ENCODE results near the gene NRSN2.
"Not testable (repeated sequence)": the region's sequence is repeated elsewhere in the genome, so short reads cannot be mapped to it uniquely, and the experiment has no call there.

Gene NRSN2

GRCh38 chr20:377578-377977, 30.7 kb downstream of the NRSN2 start:
- not testable (repeated sequence) for DNase-seq

GRCh38 chr20:378961-379336, 32.0 kb downstream of the NRSN2 start:
- no peak for DNase-seq

GRCh38 chr20:380763-381580, 34.1 kb downstream of the NRSN2 start:
- peak; percentile 41 for DNase-seq

DNA sequence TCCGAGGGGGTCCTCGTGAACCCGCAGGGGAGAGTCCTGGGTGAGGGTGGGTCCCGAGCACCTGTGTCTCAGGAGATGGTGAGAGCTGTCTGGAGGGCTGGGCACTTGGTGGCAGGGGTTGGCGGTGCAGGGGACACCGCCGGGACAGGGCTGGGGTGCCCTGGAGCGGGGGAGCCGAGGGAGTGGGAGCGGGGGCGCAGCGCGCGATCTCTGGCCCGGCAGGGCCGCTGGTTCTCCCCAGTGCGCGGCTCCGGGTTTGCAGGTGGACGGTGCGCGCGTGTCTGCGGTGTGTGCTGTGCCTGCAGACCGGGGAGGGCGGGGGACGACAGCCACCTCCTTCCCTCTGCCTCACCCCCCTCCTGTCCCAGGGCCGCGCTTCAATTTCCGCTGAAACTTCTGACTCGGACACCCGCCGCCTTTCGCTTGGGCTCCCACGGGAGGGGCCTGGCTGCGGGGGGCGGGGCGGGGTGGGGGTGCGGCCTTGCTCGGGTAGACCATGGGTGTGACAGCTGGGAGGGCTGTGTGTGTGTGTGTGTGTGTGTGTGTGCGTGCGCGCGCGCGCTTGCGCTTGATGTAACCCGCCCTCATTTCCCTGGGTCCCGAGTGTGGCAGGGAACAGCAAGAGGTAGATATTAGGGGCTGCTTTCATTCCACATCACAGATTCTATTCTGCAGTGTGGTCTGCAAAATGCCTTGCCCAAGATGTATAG, 34.8 kb downstream of the NRSN2 start:
- peak; percentile 57 for DNase-seq

DNA sequence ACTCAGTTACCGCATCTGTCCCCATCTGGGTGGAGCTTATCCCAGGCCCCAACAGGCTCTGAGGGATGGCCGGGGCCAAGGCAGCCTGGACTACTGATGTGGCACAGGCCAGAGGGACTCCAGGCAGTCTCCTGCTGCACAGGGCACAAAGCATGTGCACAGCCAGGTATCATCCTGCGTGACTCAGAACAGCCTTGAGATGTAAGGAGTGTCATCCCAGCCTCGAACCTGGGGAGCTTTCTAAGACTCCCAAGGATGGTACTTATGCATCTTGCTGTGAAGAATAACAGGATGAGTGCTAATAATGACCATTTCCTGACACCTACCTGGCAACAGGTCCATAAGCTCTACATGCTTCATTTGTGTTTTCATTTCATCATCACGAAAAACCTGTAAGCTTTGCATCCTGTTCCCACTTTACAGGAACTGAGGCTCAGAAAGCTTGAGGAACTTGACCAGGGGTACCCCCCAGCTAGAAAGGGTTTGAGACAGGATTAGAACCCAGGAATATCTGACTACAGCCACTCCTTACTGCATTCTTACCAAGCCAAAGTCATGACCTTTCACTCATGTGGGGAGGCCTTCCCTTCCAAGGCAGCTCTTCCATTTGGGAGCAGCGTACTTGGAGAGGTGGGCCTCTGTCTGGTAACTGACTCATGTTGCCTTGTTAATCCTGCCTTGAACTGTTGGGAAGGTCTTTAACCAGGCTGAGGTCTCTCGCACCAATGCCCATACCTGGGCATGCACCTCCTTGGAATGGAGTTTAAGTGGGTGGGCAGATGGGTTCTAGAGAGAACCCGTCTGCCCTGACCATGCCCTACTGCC, 35.6 kb downstream of the NRSN2 start:
- no peak for DNase-seq

DNA sequence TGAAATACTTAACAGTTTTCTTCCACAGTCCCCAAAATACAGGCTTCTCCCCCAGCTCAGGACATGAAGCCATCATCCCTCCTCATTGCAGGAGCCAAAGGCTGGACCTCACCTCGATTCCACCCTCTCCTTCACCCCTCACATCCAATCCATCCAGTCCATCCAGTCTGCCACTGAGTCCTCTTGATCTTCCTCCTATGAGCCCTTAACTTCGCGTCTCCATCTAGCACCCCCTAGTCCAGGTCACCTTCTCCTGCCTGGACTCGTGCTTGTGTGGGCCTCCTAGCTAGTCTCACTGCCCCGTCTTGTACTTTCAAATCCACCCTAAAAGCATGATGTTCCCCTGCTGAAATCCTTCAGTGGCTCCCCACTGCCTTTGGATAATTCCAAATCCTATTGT, 37.0 kb downstream of the NRSN2 start:
- DNase-seq = no peak

DNA sequence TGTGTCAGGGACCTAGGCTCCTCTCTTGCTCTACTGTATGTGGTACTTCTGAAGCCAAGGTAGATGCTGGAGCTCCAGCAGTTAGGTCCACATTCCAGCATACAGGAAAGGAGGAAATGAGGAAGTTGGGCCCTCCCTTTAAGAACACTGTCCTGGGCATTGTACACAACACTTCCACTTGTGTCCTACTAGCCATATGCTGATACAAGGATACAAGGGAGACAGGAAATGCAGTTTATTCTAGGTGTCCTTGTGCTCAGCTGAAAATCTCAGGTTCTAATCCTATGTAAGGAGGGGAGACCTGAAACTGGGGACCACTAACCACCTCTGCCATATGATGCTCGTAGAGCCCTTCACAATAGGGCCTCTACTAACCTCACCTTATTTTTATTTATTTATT, 37.8 kb downstream of the NRSN2 start:
- no peak for DNase-seq

DNA sequence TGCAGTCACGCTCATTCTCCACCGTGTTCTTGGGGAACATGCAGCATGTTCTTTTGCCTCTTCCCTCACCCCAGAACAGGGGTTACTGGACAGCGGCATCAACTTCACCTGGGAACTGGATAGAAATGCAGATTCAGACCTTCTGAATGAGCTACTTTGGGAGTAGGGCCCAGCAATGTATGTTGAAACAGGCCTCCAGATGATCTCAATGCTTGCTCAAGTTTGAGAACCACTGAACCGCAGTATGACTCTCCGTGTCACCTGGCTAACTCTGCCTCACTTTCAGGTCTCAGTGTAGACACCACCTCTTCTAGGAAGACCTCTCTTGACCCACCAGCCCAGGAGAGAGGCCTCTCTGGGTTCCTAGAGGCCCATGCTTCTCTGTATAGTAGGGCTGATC, 38.5 kb downstream of the NRSN2 start:
- no peak for DNase-seq

GRCh38 chr20:386634-387033, 39.7 kb downstream of the NRSN2 start:
- not testable (repeated sequence) for DNase-seq

- DNase-seq = no peak
Observed at GRCh38 chr20:387520-387919, 40.6 kb downstream of the NRSN2 start.

GRCh38 chr20:388034-388994, 41.4 kb downstream of the NRSN2 start:
- no peak for DNase-seq

DNA sequence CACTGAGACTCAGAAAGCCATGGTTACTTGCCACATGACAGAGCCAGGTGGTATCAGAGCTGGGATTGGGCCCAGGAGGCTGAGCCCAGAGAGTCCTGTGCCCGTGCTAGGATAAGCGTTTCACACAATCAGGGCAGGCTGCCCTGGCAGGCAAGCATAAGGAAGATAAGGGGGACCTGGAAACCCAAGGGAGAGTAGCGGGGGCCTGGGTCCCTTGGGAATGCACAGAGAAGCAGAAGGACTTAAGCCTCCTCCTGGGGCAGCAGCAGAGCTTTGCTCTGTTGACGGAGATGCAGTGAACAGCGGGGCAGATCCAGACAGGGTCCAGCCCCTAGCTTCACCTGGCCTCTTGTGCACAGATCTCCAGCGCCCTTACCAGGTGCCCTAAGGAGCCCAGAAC, 42.3 kb downstream of the NRSN2 start:
- no peak for DNase-seq

- no peak for DNase-seq
Observed at GRCh38 chr20:391041-391711, 44.3 kb downstream of the NRSN2 start.

DNA sequence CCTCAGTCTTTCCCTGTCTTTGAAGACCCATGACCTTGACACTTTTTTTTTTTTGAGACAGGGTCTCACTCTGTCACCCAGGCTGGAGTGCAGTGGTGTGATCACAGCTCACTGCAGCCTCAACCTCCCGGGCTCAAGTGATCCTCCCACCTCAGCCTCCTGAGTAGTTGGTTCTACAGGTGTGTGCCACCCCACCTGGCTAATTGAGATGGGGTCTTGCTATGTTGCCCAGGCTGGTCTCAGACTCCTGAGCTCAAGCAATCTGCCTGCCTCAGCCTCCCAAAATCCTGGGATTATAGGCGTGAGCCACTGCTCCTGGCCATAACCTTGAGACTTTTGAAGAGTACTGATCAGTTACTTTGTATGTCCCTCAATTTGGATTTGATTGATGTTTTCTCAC, 46.4 kb downstream of the NRSN2 start:
- DNase-seq = not testable (repeated sequence)

GRCh38 chr20:396252-396618, 49.3 kb downstream of the NRSN2 start:
- DNase-seq = no peak

- DNase-seq = no peak
Observed at GRCh38 chr20:396619-397431, 49.9 kb downstream of the NRSN2 start.

GRCh38 chr20:397432-398237, 50.7 kb downstream of the NRSN2 start:
- no peak for DNase-seq

GRCh38 chr20:399182-399707, 52.3 kb downstream of the NRSN2 start:
- DNase-seq = no peak

DNA sequence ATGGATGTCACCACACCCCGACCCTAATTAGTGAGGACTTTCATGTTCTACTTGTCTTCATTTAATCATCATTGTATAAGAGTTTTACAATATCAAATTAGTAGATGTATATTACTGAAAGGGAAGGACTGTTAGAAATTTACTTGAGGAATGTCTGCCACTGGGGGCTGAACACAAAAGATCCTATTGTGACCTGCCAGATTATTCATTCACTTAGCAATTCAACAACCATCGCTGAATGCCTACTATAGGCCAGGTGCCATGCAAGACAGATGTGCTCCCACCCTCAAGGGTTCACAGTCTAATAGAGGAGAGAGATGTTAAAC, 53.2 kb downstream of the NRSN2 start:
- DNase-seq = no peak
